KMS-11 (cell line): ENCODE measurements around the gene ANP32E.
"Not testable (repeated sequence)": the region's sequence is repeated elsewhere in the genome, so short reads cannot be mapped to it uniquely, and the experiment has no call there.

ENCODE experiments used
- H2AFZ ChIP-seq: fragments of 200-600 bp; sonication (generic); 2 replicates; pipeline ENCODE4 v1.6.1; 2016; ENCODE audit warnings: antibody characterized with exemption, mixed run types, low read depth
- H3K27ac ChIP-seq: fragments of 200-600 bp; sonication (generic); 2 replicates; pipeline ENCODE4 v1.6.1; 2016; ENCODE audit warnings: mild to moderate bottlenecking, mixed run types
- H3K27me3 ChIP-seq: fragments of 200-600 bp; sonication (generic); 2 replicates; pipeline ENCODE4 v1.6.1; 2017; ENCODE audit warnings: mild to moderate bottlenecking, low read depth, mixed run types, moderate library complexity; ENCODE audit not compliant: insufficient read depth
- H3K36me3 ChIP-seq: fragments of 200-600 bp; sonication (generic); 2 replicates; pipeline ENCODE4 v1.6.1; 2017; ENCODE audit warnings: mild to moderate bottlenecking, mixed run types; ENCODE audit not compliant: insufficient read depth
- H3K4me1 ChIP-seq: fragments of 200-600 bp; sonication (generic); 2 replicates; pipeline ENCODE4 v1.6.1; 2016; ENCODE audit warnings: mild to moderate bottlenecking, low read depth, mixed run types; ENCODE audit not compliant: poor library complexity, severe bottlenecking
- H3K4me2 ChIP-seq: fragments of 200-600 bp; sonication (generic); 2 replicates; pipeline ENCODE4 v1.7.0; 2016; ENCODE audit warnings: mild to moderate bottlenecking, mixed run types
- H3K4me3 ChIP-seq: fragments of 200-600 bp; sonication (generic); IDR thresholded peaks from 2 replicates; pipeline ENCODE4 v1.6.1; 2017; ENCODE audit warnings: low read depth, low read length, mixed read lengths; ENCODE audit not compliant: insufficient read depth
- H3K79me2 ChIP-seq: fragments of 200-600 bp; sonication (generic); 2 replicates; pipeline ENCODE4 v1.6.1; 2016; ENCODE audit warnings: low read depth, mixed run types; ENCODE audit not compliant: insufficient read depth
- H3K9ac ChIP-seq: fragments of 200-600 bp; sonication (generic); 2 replicates; pipeline ENCODE4 v1.6.1; 2016; ENCODE audit warnings: mild to moderate bottlenecking, mixed run types
- H4K20me1 ChIP-seq: fragments of 200-600 bp; sonication (generic); 2 replicates; pipeline ENCODE4 v1.6.1; 2016; ENCODE audit warnings: mild to moderate bottlenecking, mixed run types; ENCODE audit not compliant: insufficient read depth
- CTCF ChIP-seq: fragments of 200-600 bp; sonication (generic); conservative IDR thresholded peaks from 2 replicates; pipeline ENCODE4 v1.6.1; 2017; ENCODE audit warnings: low read depth, mild to moderate bottlenecking, antibody characterized with exemption, low read length, moderate library complexity, mixed read lengths

Gene ANP32E

GRCh38 chr1:150210706-150211105 is 25.2 kb downstream of the ANP32E start:
- H3K27ac ChIP-seq, result no peak overlapping the region
- no peaks in the 10 kb centered on the region for H3K36me3 ChIP-seq
- H3K4me3 ChIP-seq, result no peak overlapping the region
- H2AFZ ChIP-seq, result no peak overlapping the region
- TF ChIP-seq CTCF, result no peak
- H4K20me1 ChIP-seq, result no peaks in the 10 kb centered on the region
- H3K79me2 ChIP-seq, result no peaks in the 10 kb centered on the region
- H3K4me1 ChIP-seq, result peaks cover 9% of the 10 kb centered on the region
- no peak overlapping the region for H3K4me2 ChIP-seq
- no peaks in the 10 kb centered on the region for H3K27me3 ChIP-seq
- H3K9ac ChIP-seq, result no peak overlapping the region

GRCh38 chr1:150210091-150210490 is 25.8 kb downstream of the ANP32E start:
- peaks cover 9% of the 10 kb centered on the region for H3K4me1 ChIP-seq
- H3K79me2 ChIP-seq, result no peaks in the 10 kb centered on the region
- H3K9ac ChIP-seq, result no peak overlapping the region
- H2AFZ ChIP-seq, result no peak overlapping the region
- H3K4me3 ChIP-seq, result no peak overlapping the region
- H3K27me3 ChIP-seq, result no peaks in the 10 kb centered on the region
- no peak overlapping the region for H3K27ac ChIP-seq
- no peak overlapping the region for H3K4me2 ChIP-seq
- H3K36me3 ChIP-seq, result no peaks in the 10 kb centered on the region
- TF ChIP-seq CTCF, result no peak
- H4K20me1 ChIP-seq, result no peaks in the 10 kb centered on the region

- not testable (repeated sequence) for H3K4me1 ChIP-seq, H3K27ac ChIP-seq, H3K79me2 ChIP-seq, H3K36me3 ChIP-seq, H3K27me3 ChIP-seq, H3K9ac ChIP-seq, H3K4me2 ChIP-seq, H4K20me1 ChIP-seq, H3K4me3 ChIP-seq, H2AFZ ChIP-seq
Observed at GRCh38 chr1:150208460-150208859, 27.5 kb downstream of the ANP32E start.

GRCh38 chr1:150207281-150207971 is 28.5 kb downstream of the ANP32E start:
- Histone ChIP-seq H2AFZ (no peak overlapping the region), H3K27me3 (no peaks in the 10 kb centered on the region), H3K4me1 (no peaks in the 10 kb centered on the region), H3K36me3 (no peaks in the 10 kb centered on the region), H3K27ac (no peak overlapping the region), H3K4me3 (no peak overlapping the region), H3K4me2 (no peak overlapping the region), H3K9ac (no peak overlapping the region), H3K79me2 (no peaks in the 10 kb centered on the region), H4K20me1 (no peaks in the 10 kb centered on the region)
- TF ChIP-seq CTCF, result no peak

- no peak for TF ChIP-seq CTCF
- Histone ChIP-seq H3K4me2 (no peak overlapping the region), H3K4me3 (no peak overlapping the region), H3K27me3 (no peaks in the 10 kb centered on the region), H3K9ac (no peak overlapping the region), H4K20me1 (no peaks in the 10 kb centered on the region), H3K4me1 (no peaks in the 10 kb centered on the region), H3K36me3 (no peaks in the 10 kb centered on the region), H2AFZ (no peak overlapping the region; the same call in 1 of the 2 replicates), H3K27ac (no peak overlapping the region), H3K79me2 (no peaks in the 10 kb centered on the region)
Observed at GRCh38 chr1:150196417-150196816, 39.5 kb downstream of the ANP32E start.
